GM12873 (cell line): ENCODE data around the gene PITPNC1.

ENCODE experiments used
- TF ChIP-seq, protein P1 (sequence below): IDR thresholded peaks from 2 replicates; pipeline ENCODE4 v1.5.1; 2012; ENCODE audit warnings: low read depth, mild to moderate bottlenecking, moderate library complexity, low read length, control low read depth; ENCODE audit not compliant: insufficient read depth; ENCODE audit errors: missing control alignments

Gene PITPNC1

DNA sequence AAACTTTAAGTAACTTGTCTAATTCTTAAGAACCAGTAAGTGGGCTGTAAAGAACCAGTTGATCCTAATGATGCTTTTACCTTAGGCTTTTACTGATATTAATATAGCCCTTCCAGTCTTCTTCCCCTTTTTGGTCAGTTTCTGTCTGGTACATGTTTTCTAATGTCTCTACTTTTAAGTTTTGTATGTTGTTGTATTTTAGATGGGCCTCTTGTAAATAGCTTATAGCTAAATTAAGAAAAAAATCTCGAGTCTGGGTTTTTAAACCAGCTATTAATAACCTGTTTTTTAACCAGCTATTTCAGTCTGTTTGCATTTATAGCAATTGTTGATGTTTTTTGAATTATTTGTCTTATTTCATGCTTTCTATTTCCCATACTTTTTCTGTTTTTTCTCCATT is 79.0 kb downstream of the PITPNC1 start:
- TF ChIP-seq, protein P1, sequence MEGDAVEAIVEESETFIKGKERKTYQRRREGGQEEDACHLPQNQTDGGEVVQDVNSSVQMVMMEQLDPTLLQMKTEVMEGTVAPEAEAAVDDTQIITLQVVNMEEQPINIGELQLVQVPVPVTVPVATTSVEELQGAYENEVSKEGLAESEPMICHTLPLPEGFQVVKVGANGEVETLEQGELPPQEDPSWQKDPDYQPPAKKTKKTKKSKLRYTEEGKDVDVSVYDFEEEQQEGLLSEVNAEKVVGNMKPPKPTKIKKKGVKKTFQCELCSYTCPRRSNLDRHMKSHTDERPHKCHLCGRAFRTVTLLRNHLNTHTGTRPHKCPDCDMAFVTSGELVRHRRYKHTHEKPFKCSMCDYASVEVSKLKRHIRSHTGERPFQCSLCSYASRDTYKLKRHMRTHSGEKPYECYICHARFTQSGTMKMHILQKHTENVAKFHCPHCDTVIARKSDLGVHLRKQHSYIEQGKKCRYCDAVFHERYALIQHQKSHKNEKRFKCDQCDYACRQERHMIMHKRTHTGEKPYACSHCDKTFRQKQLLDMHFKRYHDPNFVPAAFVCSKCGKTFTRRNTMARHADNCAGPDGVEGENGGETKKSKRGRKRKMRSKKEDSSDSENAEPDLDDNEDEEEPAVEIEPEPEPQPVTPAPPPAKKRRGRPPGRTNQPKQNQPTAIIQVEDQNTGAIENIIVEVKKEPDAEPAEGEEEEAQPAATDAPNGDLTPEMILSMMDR: no peak

DNA sequence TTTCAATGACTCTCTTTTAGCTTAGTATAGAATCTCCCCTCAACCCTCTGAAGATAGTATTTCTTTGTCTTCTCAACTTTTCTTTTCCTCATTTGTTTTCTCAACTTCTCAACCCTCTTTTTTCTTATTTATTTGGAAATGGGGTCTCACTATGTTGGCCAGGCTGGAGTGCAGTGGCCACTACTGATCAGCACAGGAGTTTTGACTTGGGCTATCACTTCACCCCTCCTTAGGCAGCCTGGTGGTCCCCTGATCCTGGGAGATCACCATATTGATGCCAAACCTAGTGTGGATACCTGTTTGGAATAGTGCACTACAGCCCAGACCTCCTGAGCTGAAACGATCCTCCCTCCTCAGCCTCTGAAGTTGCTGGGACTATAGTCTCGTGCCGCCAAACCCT is 79.8 kb downstream of the PITPNC1 start:
- TF ChIP-seq, protein P1: no peak

DNA sequence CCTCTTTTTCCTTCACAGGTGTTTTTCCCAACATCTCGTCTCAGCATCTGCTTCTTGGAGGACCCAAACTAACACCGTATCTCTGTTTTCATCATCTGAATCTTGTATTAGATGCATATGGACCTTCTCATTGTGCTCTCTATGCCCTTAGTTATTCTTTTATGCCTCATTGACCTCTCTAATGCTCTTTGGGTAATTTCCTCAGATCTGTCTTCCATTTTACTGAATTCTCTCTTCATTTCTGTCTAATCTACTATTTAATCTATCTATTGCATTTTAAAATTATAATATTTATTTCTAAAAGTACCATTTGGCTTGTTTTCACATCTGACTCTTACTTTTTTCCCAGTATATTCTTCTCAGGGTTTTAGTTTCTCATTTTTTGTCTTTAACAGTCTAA is 81.1 kb downstream of the PITPNC1 start:
- TF ChIP-seq, protein P1: no peak

DNA sequence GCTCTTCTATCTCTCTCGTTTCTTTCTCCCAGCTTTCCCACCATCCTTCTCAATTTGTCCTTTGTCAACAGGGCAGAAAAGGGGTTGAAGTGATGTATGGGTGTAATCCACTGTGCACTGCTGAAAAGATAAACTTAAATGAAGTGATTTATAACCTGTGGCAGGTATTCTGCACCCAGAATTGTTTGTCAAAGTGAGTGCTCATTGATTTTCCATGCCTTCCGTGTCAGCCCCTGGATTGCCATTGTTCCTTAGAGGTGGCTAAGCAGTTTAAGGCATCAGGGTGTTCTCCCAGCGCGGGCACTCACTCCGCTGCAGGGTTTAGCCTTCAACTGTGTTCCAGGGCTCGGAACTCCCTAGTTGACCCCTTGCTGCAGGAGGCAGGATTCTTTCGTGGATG is 82.9 kb downstream of the PITPNC1 start:
- TF ChIP-seq, protein P1: no peak

DNA sequence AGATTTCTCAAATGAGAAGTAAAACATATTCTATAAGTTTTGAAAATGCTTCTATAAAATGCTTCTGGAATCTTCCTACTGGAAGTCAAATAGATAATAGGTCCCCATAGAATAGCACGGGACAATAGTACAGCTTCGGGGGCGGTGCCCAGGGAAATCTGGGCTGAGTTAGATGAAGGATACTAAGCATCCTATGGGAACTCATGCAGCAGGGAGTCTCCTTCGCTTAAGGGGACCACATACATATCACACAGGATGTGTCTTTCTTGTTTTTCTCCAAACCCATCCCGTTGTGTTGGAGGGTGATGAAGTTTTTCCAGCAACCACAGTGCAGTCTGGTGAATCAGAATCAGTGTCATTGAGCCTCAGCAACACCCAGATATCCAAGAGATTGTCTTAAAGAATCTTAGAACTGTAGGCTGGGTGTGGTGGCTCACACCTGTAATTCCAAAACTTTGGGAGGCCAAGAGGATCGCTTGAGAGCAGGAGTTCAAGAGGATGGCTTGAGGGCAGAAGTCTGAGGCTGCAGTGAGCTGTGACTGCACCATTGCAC is 84.2 kb downstream of the PITPNC1 start:
- TF ChIP-seq, protein P1: no peak

DNA sequence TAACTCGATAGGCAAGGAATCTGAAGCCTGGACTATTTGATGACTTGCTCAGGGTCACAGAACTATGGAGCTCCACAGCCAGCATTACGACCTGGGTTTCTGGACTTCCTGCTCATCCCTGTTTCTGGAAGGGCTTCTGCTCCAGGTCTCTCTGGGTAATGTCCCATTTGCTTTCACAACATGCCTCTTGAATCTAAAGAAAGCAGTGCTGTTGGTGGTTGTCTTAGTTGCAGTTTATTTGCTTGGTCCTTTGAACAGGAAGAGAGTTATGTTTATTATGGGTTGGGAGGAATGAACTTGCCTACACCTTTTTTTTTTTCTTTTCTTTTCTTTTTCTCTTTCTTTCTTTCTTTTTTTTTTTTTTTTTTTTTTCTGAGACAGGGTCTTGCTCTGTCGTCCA is 84.8 kb downstream of the PITPNC1 start:
- TF ChIP-seq, protein P1: no peak

DNA sequence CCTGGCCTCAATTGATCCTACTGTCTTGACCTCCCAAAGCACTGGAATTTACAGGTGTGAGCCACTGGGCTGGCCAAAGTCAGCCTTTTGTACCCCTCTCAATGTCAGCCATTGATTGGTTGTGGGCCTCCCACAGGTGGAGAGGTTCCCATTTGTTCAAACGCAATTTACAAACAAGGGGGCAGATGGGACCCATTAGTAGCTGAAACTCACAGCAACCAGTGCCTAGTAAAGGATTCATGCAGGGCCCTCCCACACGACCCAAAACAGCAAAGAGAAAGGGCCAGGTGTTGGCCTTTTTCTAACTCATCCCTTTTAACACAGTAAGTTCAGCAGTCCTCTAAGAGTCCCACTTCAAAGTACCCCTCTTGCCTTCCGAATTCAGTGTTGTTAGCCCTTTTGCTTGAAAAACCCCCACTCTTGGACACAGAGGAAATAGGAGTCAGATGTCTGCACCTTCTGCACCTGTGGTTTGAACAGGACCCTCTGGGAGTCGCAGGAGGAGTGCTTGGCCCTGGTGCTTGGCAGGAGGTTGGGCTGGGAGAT is 89.2 kb downstream of the PITPNC1 start:
- TF ChIP-seq, protein P1: no peak
